Measurements from ENCODE around the gene EVI5L. TPM values are rescaled to one million over a fixed set of nuclear protein-coding genes. Genes with fewer than 3 reads are reported as not detected.

EVI5L gene
- total and polyA plus RNA-seq, 2 donors (not counting 3 experiments of a cell fraction or from before 2014, with no cell fraction given), result 11.9 to 13.5 TPM

DNA sequence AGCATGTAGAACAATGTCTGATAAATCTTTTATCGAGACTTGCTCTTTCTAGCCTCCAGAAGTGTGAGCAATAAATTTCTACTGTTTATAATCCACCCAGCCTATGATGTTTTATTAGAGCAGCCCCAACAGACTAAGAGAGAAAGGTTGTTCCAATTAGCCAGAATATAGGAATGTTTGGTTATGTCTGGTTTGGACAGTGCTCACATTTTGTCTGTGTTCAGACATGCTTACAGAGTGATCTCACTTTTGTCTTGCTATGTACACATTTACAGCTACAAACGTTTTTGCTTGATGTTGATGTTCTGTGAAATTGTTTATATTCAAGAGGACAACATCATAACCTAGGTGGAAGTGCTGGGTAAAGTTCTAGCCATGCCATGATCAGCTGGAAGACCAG lies 18.0 kb upstream of the EVI5L start:
- BruUV-seq (replicated peaks), result no TSS peak
- dilution Hi-C loops (cut with MboI; ENCODE audit: extremely low pct_ligation_motif_present, low sequenced_read_pairs) (no loop called here), intact Hi-C loops (cut with micrococcal nuclease) (no loop called here)
- DNase-seq (ENCODE audit: low read depth, low spot score), result no peak
- ChIA-PET CTCF (interaction anchor here (1.1 to 1.9 kb wide), 4 partner anchors 9 to 244 kb away, joined by 3 to 8 read pairs (median 4); no protein-coding TSS in a partner anchor), POLR2A (no interaction called here)
- Histone ChIP-seq H3K4me1 (ENCODE audit: control insufficient read depth, extremely low read depth, insufficient read depth, low read length) (no peaks in the 10 kb centered on the region), H3K9ac (replicated peaks; ENCODE audit: extremely low read depth, insufficient read depth, low read length) (no peak overlapping the region), H3K27me3 (ENCODE audit: control insufficient read depth in 2 of 2, insufficient read depth in 2 of 2, low read length in 2 of 2) (no peaks in the 10 kb centered on the region), H3K27ac (ENCODE audit: insufficient read depth, low read depth, low read length) (no peak overlapping the region), H3K79me2 (ENCODE audit: control insufficient read depth, insufficient read depth, low read length) (no peaks in the 10 kb centered on the region), H3K9me1 (replicated peaks; ENCODE audit: control insufficient read depth, extremely low read depth, insufficient read depth, low read length) (no peaks in the 10 kb centered on the region), H3K9me3 (replicated peaks; ENCODE audit: control insufficient read depth, insufficient read depth, low read length) (no peaks in the 10 kb centered on the region), H3K4me2 (ENCODE audit: insufficient read depth, low read length) (no peak overlapping the region), H4K20me1 (replicated peaks; ENCODE audit: control insufficient read depth, extremely low read depth, insufficient read depth, low read length) (no peaks in the 10 kb centered on the region), H2AFZ (ENCODE audit: low read depth, low read length) (no peak overlapping the region), H3K4me3 (replicated peaks in 1 of 3; ENCODE audit: insufficient read depth in 1 of 3, low read depth in 1 of 3, low read length in 3 of 3) (no peak overlapping the region), H3K36me3 (ENCODE audit: control insufficient read depth in 2 of 2, extremely low read depth in 1 of 2, insufficient read depth in 2 of 2, low read length in 2 of 2) (no peaks in the 10 kb centered on the region)
- FAIRE-seq, result no peak
- no peak for TF ChIP-seq EZH2 (IDR thresholded peaks at IDR 0.05; ENCODE audit: borderline replicate concordance, low read depth, low read length, severe bottlenecking)
- TF ChIP-seq FOS (IDR thresholded peaks at IDR 0.05; ENCODE audit: borderline replicate concordance, insufficient read depth, low read length), result no peak
- TF ChIP-seq, protein P1, sequence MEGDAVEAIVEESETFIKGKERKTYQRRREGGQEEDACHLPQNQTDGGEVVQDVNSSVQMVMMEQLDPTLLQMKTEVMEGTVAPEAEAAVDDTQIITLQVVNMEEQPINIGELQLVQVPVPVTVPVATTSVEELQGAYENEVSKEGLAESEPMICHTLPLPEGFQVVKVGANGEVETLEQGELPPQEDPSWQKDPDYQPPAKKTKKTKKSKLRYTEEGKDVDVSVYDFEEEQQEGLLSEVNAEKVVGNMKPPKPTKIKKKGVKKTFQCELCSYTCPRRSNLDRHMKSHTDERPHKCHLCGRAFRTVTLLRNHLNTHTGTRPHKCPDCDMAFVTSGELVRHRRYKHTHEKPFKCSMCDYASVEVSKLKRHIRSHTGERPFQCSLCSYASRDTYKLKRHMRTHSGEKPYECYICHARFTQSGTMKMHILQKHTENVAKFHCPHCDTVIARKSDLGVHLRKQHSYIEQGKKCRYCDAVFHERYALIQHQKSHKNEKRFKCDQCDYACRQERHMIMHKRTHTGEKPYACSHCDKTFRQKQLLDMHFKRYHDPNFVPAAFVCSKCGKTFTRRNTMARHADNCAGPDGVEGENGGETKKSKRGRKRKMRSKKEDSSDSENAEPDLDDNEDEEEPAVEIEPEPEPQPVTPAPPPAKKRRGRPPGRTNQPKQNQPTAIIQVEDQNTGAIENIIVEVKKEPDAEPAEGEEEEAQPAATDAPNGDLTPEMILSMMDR (IDR thresholded peaks at IDR 0.05; ENCODE audit: extremely low read depth in 1 of 2, insufficient read depth in 1 of 2, low read depth in 1 of 2, low read length in 2 of 2), result no peak
- no peak for TF ChIP-seq GATA2 (IDR thresholded peaks at IDR 0.05; ENCODE audit: insufficient read depth, insufficient read length, low read depth, low read length)
- TF ChIP-seq, protein P2, sequence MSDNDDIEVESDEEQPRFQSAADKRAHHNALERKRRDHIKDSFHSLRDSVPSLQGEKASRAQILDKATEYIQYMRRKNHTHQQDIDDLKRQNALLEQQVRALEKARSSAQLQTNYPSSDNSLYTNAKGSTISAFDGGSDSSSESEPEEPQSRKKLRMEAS (IDR thresholded peaks at IDR 0.05; ENCODE audit: insufficient read depth, insufficient read length), result no peak
- no peak for TF ChIP-seq MYC (IDR thresholded peaks at IDR 0.05; ENCODE audit: low read depth, low read length)
- no peak for TF ChIP-seq POLR2A (IDR thresholded peaks at IDR 0.05; ENCODE audit: low read depth, low read length)
- no peak for TF ChIP-seq POLR2AphosphoS5 (IDR thresholded peaks at IDR 0.05; ENCODE audit: insufficient read depth, low read depth, low read length)
- TF ChIP-seq JUN (IDR thresholded peaks at IDR 0.05; ENCODE audit: borderline replicate concordance, insufficient read depth, insufficient read length, low read depth), result no peak

All from endothelial cell of umbilical vein (primary cell).